Measurements from ENCODE around the gene PDPN. TPM values are rescaled to one million over a fixed set of nuclear protein-coding genes. Genes with fewer than 3 reads are reported as not detected.

PDPN gene, protein sequence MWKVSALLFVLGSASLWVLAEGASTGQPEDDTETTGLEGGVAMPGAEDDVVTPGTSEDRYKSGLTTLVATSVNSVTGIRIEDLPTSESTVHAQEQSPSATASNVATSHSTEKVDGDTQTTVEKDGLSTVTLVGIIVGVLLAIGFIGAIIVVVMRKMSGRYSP
- total RNA-seq (10 to 100 TPM in 8 of 9 donors, 1 to 10 TPM in 1; 9.7 to 46.1 (median 21.1) TPM), polyA plus RNA-seq (100 to 1,000 TPM in 1 of 2 donors, 1 to 10 TPM in 1; 4.4 to 162 TPM)
- long read RNA-seq, donor 1, transcript PDPN-202 (6 exons, 2,801 nt): major isoform, 11 of 24 reads
- long read RNA-seq, donor 1, transcript PDPN-201 (6 exons, 3,104 nt): minor isoform, 10 of 24 reads
- long read RNA-seq, donor 1, partial matches to known transcripts: 1 of 24 reads
- long read RNA-seq, donor 1, other reads (novel, unspliced or antisense): 2 of 24 reads
- long read RNA-seq, donor 2, transcript PDPN-202 (6 exons, 2,801 nt): major isoform, 62 of 107 reads
- long read RNA-seq, donor 2, transcript PDPN-201 (6 exons, 3,104 nt): minor isoform, 37 of 107 reads
- long read RNA-seq, donor 2, partial matches to known transcripts: 2 of 107 reads
- long read RNA-seq, donor 2, other reads (novel, unspliced or antisense): 6 of 107 reads
- long read RNA-seq, donor 3, transcript PDPN-202 (6 exons, 2,801 nt): major isoform, 10 of 23 reads
- long read RNA-seq, donor 3, transcript PDPN-201 (6 exons, 3,104 nt): minor isoform, 9 of 23 reads
- long read RNA-seq, donor 3, partial matches to known transcripts: 2 of 23 reads
- long read RNA-seq, donor 3, other reads (novel, unspliced or antisense): 2 of 23 reads

DNA sequence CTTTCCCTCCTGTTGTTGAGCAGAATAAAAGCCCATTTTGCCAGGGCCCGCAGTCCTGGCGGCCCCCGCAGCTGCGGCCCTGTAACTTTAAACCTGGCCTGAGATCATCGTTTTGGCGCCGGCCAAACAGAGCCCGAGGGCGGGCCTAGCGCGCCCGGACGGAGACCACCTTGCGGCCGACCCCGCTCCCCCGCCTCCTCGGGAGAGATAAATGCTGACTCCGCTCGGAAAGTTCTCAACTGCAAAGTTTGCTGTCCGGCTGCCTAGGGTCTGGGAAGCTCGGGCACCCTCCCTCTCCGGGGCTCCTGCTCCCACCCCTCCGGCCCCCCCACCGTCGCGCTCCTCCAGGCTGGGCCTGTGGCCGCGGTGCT, at the start of gene PDPN:
Gene PDPN, plus strand, starts transcription at position 238 of the 371 bp plus-strand sequence. CDS start 202 bp downstream, outside the sequence.
- peak within 1 kb of the TSS; percentile 45 to 68 (median 58) for H3K4me3 ChIP-seq
- 0 to 1% (median 0%) methylated on average over 19 to 29 of the region's 29 CpGs for WGBS, 4 donors
- peak; percentile 29 to 66 (median 57) for DNase-seq
- peaks cover 0 to 57% (median 4%) of the 10 kb centered on the region in 9 donors for H3K27me3 ChIP-seq
- intact Hi-C loops (cut with DNase I): no loop called here
- H3K9me3 ChIP-seq: no peaks in the 10 kb centered on the region
- H3K4me1 ChIP-seq: peaks cover 0 to 18% (median 0%) of the 10 kb centered on the region in 12 donors
- peak; percentile 44 to 81 (median 70) for ATAC-seq
- no peak for TF ChIP-seq POLR2A (IDR thresholded peaks at IDR 0.05)
- TF ChIP-seq, protein P1, sequence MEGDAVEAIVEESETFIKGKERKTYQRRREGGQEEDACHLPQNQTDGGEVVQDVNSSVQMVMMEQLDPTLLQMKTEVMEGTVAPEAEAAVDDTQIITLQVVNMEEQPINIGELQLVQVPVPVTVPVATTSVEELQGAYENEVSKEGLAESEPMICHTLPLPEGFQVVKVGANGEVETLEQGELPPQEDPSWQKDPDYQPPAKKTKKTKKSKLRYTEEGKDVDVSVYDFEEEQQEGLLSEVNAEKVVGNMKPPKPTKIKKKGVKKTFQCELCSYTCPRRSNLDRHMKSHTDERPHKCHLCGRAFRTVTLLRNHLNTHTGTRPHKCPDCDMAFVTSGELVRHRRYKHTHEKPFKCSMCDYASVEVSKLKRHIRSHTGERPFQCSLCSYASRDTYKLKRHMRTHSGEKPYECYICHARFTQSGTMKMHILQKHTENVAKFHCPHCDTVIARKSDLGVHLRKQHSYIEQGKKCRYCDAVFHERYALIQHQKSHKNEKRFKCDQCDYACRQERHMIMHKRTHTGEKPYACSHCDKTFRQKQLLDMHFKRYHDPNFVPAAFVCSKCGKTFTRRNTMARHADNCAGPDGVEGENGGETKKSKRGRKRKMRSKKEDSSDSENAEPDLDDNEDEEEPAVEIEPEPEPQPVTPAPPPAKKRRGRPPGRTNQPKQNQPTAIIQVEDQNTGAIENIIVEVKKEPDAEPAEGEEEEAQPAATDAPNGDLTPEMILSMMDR (IDR thresholded peaks at IDR 0.05): no peak
- peak within 1 kb of the TSS; percentile 13 to 88 (median 74) for H3K27ac ChIP-seq
- H3K36me3 ChIP-seq: no peaks in the 10 kb centered on the region

DNA sequence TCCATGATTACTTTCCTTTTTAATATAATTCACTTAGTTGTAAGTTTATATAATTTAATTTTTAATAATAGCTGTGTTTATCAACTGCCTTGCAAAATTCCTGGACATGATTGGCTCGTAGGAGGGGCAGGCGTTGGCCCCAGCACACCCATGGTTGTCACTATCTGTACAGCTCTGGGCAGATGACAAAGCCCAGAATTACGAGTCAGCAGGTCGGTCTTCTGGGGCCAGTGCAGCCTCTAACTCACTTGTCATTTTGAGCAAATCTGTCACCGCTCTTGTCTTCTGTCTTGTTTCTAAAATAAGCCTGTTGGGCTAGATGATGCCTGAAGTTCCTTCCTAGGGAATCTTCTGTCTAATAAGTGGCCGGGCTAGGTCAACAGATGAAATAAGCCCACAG, 48.4 kb upstream of the PDPN start:
- intact Hi-C loops (cut with DNase I): no loop called here
- no peaks in the 10 kb centered on the region for H3K9me3 ChIP-seq
- peak in 4 of 5 donors; percentile 54 to 81 (median 70) for DNase-seq
- H3K27me3 ChIP-seq: peaks cover 0 to 3% (median 0%) of the 10 kb centered on the region in 9 donors
- TF ChIP-seq, protein P1 (IDR thresholded peaks at IDR 0.05): no peak
- no peak for TF ChIP-seq POLR2A (IDR thresholded peaks at IDR 0.05)
- no peak overlapping the region for H3K4me3 ChIP-seq
- H3K36me3 ChIP-seq: no peaks in the 10 kb centered on the region
- 40 to 44% (median 43%) methylated on average over 6 of the region's 6 CpGs for WGBS, 4 donors
- H3K27ac ChIP-seq: peak overlapping the region; percentile 17 to 88 (median 76)
- H3K4me1 ChIP-seq: peaks cover 0 to 25% (median 0%) of the 10 kb centered on the region in 12 donors
- ATAC-seq: peak; percentile 94 to 98 (median 96)

DNA sequence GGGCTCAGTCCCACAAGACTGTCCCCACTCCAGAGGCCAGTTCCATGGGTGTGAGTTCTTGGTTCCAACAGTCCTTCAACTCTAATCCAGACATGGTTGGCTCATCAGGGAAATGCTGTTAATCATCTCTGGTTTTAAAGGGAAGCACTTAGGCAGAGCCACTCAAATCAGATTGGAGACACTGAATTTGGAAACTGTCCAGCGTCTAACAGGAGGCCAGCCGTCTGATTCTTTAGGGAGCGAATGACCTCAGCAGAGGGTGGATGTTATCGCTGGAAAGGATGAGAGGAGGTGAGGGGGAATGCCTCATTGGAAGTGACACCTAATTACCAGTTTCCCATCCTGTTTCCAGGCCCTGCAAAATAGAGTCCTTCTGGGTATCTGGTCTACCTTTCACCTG, 47.1 kb upstream of the PDPN start:
- intact Hi-C loops (cut with DNase I): no loop called here
- peaks cover 0 to 34% (median 2%) of the 10 kb centered on the region in 12 donors for H3K4me1 ChIP-seq
- H3K36me3 ChIP-seq: no peaks in the 10 kb centered on the region
- H3K4me3 ChIP-seq: no peak overlapping the region
- peak in 1 of 4 donors; percentile 1 for ATAC-seq
- H3K27me3 ChIP-seq: peaks cover 0 to 3% (median 0%) of the 10 kb centered on the region in 9 donors
- TF ChIP-seq, protein P1 (IDR thresholded peaks at IDR 0.05): no peak
- TF ChIP-seq POLR2A (IDR thresholded peaks at IDR 0.05): no peak
- DNase-seq: no peak
- peak overlapping the region in 8 of 12 donors; percentile 48 to 88 (median 79) for H3K27ac ChIP-seq
- H3K9me3 ChIP-seq: no peaks in the 10 kb centered on the region
- 20 to 36% (median 33%) methylated on average over 4 of the region's 4 CpGs for WGBS, 4 donors

DNA sequence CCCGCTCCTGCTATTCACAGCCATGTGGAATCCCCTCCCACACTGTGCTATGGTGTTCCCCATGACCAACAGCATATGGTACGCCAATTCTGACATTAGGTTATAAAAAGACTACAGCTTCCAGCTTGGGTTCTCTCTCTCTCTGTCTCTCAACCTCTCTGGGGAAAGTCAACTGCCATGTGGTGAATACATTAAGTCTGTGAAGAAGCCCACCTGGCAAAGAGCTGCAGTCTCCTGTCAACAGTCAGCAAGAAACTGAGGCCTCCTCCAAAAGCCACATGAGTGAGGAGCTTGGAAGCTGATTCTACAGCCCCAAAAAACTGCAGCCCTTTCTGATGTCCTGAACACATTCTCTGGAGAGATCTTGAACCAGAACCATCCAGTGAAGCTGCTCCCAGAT, 44.8 kb upstream of the PDPN start:
- DNase-seq (no peak), ATAC-seq (no peak)
- H3K36me3 ChIP-seq: no peaks in the 10 kb centered on the region
- peaks cover 0 to 3% (median 0%) of the 10 kb centered on the region in 9 donors for H3K27me3 ChIP-seq
- 76 to 90% (median 83%) methylated on average over 2 of the region's 2 CpGs for WGBS, 4 donors
- no peak overlapping the region for H3K4me3 ChIP-seq
- no peaks in the 10 kb centered on the region for H3K9me3 ChIP-seq
- intact Hi-C loops (cut with DNase I): no loop called here
- no peak for TF ChIP-seq POLR2A (IDR thresholded peaks at IDR 0.05)
- TF ChIP-seq, protein P1 (IDR thresholded peaks at IDR 0.05): no peak
- H3K4me1 ChIP-seq: peaks cover 0 to 34% (median 3%) of the 10 kb centered on the region in 12 donors
- no peak overlapping the region for H3K27ac ChIP-seq

Measured in heart left ventricle (tissue), 16 donors.